NCI-H1436 treated with DMSO at 0.1 percent for 48 hours (cell line): ENCODE data around the gene CACNG5.

Experiments used
- DNase-seq: peaks from one replicate; lab custom pipeline; 2025; lab: John Stamatoyannopoulos, UW

Gene CACNG5

DNA sequence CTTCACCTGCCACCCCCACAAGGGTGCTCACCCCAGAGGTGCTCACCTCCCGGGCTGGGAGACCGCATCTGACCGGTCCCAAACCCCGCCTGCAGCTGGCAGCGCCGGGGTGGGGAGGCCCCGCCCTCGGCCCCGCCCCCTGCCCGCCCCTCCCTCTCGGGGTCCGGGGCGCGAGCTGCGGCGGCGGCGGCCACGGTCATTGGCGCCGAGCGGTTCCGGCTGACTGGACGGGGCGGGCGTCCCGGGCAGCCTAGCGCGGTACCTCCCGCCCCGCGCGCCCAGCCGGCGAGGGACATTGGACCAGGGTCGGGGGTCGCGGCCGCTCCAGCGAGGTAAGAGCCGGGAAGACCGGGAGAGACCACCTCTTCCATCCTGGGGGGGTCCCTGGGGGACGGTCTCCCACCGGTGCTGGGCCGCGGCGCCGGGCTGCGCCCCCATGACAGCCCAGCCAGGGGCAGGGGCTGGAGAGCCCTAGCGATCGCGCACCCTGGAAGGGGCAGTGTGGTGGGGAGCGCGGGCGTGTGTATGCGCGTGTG lies at the start of gene CACNG5:
TSS of gene CACNG5 (plus strand) at position 199 of the 536 bp plus-strand sequence. CDS start 42,216 bp downstream, outside the sequence.
- no peak for DNase-seq

DNA sequence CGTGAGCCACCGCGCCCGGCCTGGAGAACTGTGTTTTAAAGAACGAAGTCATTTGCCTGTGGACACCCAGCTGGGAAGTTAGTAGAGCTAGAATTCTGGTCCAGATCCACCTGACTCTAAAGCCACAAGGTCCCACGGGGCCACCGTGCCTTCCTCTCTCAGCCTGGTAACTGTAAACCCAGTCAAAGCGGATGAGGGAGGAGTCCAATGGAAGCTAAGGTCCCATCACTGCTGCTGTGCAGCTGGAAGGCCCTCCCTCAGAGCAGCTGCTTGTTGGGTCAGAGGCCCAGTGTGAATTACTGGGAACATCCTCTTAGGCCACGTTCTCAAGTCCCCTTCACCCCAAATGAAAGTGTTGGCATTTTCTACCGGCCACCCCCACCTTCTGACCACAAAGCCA lies 48.8 kb upstream of the CACNG5 start:
- no peak for DNase-seq

- no peak for DNase-seq
Observed at GRCh38 chr17:66787914-66788313, 47.0 kb upstream of the CACNG5 start.

DNA sequence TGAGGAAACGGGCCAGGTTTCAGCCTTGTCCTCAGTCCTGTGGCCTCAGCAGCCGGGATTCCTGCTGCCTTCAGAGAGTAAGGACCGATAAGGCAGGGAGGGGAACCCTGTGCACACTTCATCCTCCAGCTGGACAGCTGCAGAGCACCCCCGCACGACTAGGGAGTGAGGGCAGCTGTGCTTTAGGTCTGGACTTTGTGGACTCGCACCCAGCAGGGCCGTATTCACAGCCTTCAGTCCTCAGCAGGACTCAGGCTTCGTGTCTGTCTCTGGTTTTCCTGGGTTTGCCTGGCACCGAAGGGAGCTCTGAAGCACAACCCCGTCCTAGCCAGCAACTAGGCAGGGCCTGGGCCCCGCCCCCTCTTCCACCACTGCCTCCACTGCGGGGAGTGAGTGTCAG lies 45.8 kb upstream of the CACNG5 start:
- no peak for DNase-seq

- DNase-seq = no peak
Observed at GRCh38 chr17:66789961-66790437, 44.9 kb upstream of the CACNG5 start.

GRCh38 chr17:66790501-66791061 lies 44.3 kb upstream of the CACNG5 start:
- no peak for DNase-seq

GRCh38 chr17:66791347-66791746 lies 43.6 kb upstream of the CACNG5 start:
- no peak for DNase-seq

- DNase-seq = no peak
Observed at GRCh38 chr17:66793814-66794213, 41.1 kb upstream of the CACNG5 start.

DNA sequence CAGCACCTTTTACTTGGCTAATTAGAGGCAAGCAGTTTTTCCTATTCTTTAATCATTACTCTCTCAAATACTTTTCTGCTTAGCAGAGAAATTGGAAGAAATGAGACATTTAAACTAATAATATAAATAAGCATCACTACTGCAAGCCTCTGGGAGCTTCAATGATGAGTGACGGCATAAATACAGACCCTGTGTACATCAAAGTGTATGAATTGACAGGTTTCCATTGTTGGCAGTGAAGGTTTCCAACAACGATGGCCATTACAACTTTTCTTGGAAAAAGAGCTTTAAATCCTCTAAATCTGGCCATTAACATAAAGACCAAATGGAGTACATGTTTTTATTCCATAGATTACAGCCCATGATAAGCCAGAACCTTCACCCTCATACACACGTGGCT lies 39.4 kb upstream of the CACNG5 start:
- no peak for DNase-seq

DNA sequence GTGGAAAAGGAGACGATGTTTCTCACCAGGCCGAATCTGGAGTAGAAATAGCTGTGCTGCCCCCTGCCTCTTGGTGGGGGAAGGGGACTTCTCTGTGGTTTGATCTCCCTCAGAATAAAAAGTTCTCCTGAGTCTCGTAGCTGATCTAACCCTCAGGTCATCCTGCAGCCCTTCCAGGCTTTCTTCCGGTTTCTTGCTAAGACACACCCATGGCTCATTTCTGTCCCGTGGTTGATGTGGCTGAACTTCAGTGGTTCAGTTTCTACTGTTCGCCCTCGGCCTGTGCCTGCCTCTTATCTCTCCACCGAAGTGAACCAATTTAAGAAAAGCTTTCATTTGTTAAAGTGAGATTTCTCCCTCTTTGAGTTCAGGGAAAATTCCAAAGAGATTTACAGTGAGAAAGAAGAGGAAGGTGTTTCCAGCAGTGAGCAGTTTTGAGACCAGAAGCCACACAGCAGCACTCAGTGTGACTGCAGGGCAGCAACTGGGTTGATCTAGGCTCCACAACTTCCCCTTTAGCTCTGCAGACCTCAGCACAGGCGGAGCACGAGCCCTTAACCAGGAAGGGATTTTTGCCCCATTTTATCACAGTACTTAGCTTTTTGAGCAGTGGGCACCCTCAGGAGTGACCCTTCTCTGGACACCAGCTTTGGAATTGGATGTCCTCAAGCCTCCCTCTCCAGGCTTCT lies 34.9 kb upstream of the CACNG5 start:
- no peak for DNase-seq

DNA sequence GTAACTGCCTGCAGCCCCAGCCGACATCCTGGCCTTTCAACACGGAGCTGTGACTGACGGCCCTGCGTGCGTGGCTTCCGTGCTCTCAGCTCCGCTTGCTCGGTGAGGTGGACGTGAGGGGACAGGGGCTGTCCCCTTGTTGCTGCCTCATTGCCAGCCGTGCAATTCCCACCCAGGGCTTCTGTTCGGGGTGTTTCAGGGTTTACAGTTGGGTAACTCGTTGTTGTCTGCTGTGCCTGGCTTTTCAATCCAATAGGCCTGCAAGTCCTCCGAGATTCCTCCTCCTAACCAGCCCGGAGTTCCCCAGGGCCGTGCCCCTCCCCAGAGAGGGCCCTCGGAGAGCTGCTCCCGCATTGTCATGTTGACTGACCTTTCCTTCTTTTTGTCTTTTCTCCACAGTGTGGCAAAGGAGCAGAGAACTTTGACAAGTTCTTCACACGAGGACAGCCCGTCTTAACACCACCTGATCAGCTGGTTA lies 31.4 kb upstream of the CACNG5 start:
- no peak for DNase-seq

DNA sequence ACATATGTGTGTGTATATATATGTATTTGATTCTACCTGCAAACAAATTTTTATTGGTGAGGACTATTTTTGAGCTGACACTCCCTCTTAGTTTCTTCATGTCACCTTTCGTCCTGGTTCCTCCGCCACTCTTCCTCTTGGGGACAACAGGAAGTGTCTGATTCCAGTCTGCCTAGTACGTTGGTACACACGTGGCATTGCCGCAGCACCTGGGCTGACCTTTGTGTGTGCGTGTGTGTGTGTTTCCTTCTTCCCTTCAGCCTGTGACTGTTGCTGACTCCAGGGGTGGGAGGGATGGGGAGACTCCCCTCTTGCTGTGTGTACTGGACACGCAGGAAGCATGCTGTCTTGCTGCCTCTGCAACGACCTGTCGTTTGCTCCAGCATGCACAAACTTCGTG lies 29.4 kb upstream of the CACNG5 start:
- no peak for DNase-seq

GRCh38 chr17:66807182-66807581 lies 27.7 kb upstream of the CACNG5 start:
- no peak for DNase-seq

- no peak for DNase-seq
Observed at GRCh38 chr17:66809408-66809807, 25.5 kb upstream of the CACNG5 start.

DNA sequence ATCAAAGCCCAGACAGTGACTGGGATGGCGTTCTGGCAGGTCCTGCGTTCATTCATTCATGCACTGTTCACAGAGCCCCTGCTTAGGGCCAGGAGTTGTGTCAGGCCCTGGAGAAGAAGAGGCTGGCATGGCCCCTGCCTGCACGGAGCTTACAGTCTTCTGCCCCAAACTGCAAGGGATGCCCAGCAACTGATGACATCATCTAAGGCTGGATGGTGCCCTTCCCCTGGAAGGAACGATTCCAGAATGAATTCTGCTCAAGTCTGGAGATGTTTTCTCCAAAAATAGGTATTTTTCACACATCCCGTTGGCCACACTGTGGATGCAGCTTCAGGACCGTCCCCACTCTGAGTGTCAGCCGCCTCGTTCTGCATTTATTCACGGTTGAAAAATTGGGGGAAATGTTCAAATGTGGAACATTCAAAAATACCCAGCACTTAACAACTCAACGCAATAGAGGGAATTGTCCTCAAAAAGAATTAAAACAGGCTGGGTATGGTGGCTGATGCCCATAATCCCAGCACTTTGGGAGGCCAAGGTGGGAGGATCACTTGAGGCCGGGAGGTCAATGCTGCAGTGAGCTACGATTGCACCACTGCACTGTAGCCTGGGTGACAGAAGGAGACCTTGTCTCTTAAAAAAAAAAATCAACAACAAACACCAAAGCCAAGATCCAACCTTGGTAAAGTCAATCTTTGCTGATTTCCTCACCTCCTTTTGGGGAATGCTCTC lies 23.8 kb upstream of the CACNG5 start:
- no peak for DNase-seq

- DNase-seq = no peak
Observed at GRCh38 chr17:66811683-66812054, 23.2 kb upstream of the CACNG5 start.

DNA sequence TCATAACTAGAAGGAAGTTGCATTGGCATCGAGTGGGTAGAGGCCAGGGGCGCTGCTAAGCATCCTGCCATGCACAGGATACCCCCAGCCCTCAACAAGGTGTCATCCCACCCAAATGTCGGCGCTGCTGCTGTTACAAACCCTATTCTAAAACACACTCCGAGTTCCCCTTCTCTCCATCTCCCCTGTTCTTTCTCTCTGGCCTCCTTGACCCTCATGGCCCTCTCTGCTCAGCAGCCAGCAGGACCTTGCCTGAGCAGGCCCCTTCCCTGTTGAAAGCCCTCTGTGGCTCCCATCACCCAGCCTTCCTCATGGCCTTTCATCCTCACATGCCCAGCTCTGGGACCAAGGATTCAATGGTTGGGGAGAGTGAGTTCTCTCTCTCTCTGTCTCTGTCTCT lies 22.3 kb upstream of the CACNG5 start:
- no peak for DNase-seq

- DNase-seq = no peak
Observed at GRCh38 chr17:66813296-66813695, 21.6 kb upstream of the CACNG5 start.

GRCh38 chr17:66814026-66814425 lies 20.9 kb upstream of the CACNG5 start:
- DNase-seq = no peak

DNA sequence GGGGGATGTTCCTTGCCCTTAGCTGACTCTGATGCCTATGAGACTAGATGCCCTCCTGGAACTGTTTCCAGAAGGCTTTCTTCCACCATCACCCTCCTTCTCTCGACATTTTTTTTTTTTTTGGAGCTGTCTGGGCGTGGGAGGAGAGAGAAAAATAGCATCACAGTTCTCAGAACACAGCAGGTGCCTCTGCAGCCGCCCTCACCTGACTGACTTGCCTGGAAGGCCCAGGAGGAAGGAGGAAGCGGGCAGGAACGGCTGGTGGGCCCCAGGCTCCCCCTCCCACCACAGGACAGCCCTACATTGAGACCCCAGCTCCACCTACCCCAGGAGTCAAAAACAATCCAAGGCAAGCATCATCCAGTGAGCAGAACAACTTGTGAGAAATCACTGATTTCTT lies 20.3 kb upstream of the CACNG5 start:
- no peak for DNase-seq

- no peak for DNase-seq
Observed at GRCh38 chr17:66817750-66818149, 17.2 kb upstream of the CACNG5 start.

- no peak for DNase-seq
Observed at GRCh38 chr17:66819466-66819865, 15.5 kb upstream of the CACNG5 start.

GRCh38 chr17:66822009-66822408 lies 12.9 kb upstream of the CACNG5 start:
- no peak for DNase-seq
